Endothelial cell of umbilical vein (primary cell): ENCODE data around the gene TNIK. TPM values are rescaled to one million over a fixed set of nuclear protein-coding genes. Genes with fewer than 3 reads are reported as not detected.

Experiments used
- BruUV-seq: library from RNA; stranded (reverse); fragments of 400-500 nt; replicated peaks from 2 replicates; lab custom pipeline; 2021; lab: Mats Ljungman, UMichigan
- CTCF ChIA-PET: fragments of 300-600, 350-600 bp; sonication (Branson Sonifier 250); formaldehyde crosslinking; loops from one replicate; lab custom pipeline; 2021; ENCODE audit warnings: antibody characterized with exemption, inconsistent platforms; lab: Charles Lee
- POLR2A ChIA-PET: fragments of 300-600, 350-600 bp; sonication (Branson Sonifier 250); formaldehyde crosslinking; loops from one replicate; lab custom pipeline; 2021; ENCODE audit warnings: antibody characterized with exemption, inconsistent platforms; lab: Charles Lee
- DNase-seq: peaks from one replicate; pipeline ENCODE4 v3.0.0-alpha.2; 2011; ENCODE audit warnings: low read depth, low spot score
- FAIRE-seq: peaks from 2 replicates; lab custom pipeline; 2011; peaks lifted over from hg19 to GRCh38; lab: Jason Lieb, UNC
- H2AFZ ChIP-seq: 2 replicates; pipeline ENCODE4 v1.6.0; 2012; ENCODE audit warnings: low read depth, low read length, control low read depth, inconsistent platforms
- H3K27ac ChIP-seq: 2 replicates; pipeline ENCODE4 v1.5.1; 2011; ENCODE audit warnings: low read depth, mild to moderate bottlenecking, control low read depth, low read length, moderate library complexity; ENCODE audit not compliant: insufficient read depth
- H3K27me3 ChIP-seq, 2 experiments: 2 replicates each; pipeline versions ENCODE4 v1.6.0 to v1.6.1; 2011; ENCODE audit warnings: low read length in 2 of 2, mixed read lengths in 1 of 2; ENCODE audit not compliant: control insufficient read depth in 2 of 2, insufficient read depth in 2 of 2
- H3K36me3 ChIP-seq, 2 experiments: 2 replicates in 1 of 2; 3 replicates in 1 of 2; pipeline ENCODE4 v1.5.1; 2011; ENCODE audit warnings: low read length in 2 of 2, mild to moderate bottlenecking in 1 of 2, moderate library complexity in 1 of 2; ENCODE audit not compliant: control insufficient read depth in 2 of 2, insufficient read depth in 2 of 2; ENCODE audit errors: extremely low read depth in 1 of 2
- H3K4me1 ChIP-seq: 3 replicates; pipeline ENCODE4 v1.5.1; 2011; ENCODE audit warnings: mild to moderate bottlenecking, low read length; ENCODE audit not compliant: control insufficient read depth, insufficient read depth; ENCODE audit errors: extremely low read depth
- H3K4me2 ChIP-seq: 2 replicates; pipeline ENCODE4 v1.6.1; 2011; ENCODE audit warnings: low read length, control low read depth, mixed read lengths; ENCODE audit not compliant: insufficient read depth
- H3K4me3 ChIP-seq, 3 experiments: fragments of 200-600 bp in 1 of 3; sonication (generic), shearing (Covaris generic) in 1 of 3; replicated peaks in 1 of 3; 2 replicates each; pipeline ENCODE4 v1.5.1; 2011 to 2016; ENCODE audit warnings: control low read depth in 3 of 3, low read length in 3 of 3, mild to moderate bottlenecking in 2 of 3, inconsistent platforms in 1 of 3, low read depth in 1 of 3, moderate library complexity in 1 of 3; ENCODE audit not compliant: insufficient read depth in 1 of 3
- H3K79me2 ChIP-seq: 2 replicates; pipeline ENCODE4 v1.6.0; 2012; ENCODE audit warnings: low read length, inconsistent platforms; ENCODE audit not compliant: control insufficient read depth, insufficient read depth
- H3K9ac ChIP-seq: replicated peaks from 2 replicates; pipeline ENCODE3; 2011; ENCODE audit warnings: low read length, control low read depth; ENCODE audit not compliant: insufficient read depth; ENCODE audit errors: extremely low read depth
- H3K9me1 ChIP-seq: replicated peaks from 3 replicates; pipeline ENCODE4 v1.6.0; 2011; ENCODE audit warnings: mild to moderate bottlenecking, low read length; ENCODE audit not compliant: control insufficient read depth, insufficient read depth; ENCODE audit errors: extremely low read depth
- H3K9me3 ChIP-seq: replicated peaks from 2 replicates; pipeline ENCODE4 v1.5.1; 2012; ENCODE audit warnings: low read length, inconsistent platforms; ENCODE audit not compliant: control insufficient read depth, insufficient read depth
- H4K20me1 ChIP-seq: replicated peaks from 2 replicates; pipeline ENCODE3; 2011; ENCODE audit warnings: mild to moderate bottlenecking, low read length; ENCODE audit not compliant: control insufficient read depth, insufficient read depth; ENCODE audit errors: extremely low read depth
- EZH2 ChIP-seq: IDR thresholded peaks from 2 replicates; pipeline ENCODE4 v1.6.1; 2012; ENCODE audit warnings: borderline replicate concordance, low read depth, mild to moderate bottlenecking, moderate library complexity, low read length, inconsistent platforms; ENCODE audit not compliant: severe bottlenecking
- FOS ChIP-seq: IDR thresholded peaks from 2 replicates; pipeline ENCODE4 v1.6.1; 2011; ENCODE audit warnings: mild to moderate bottlenecking, low read length, moderate library complexity, borderline replicate concordance; ENCODE audit not compliant: insufficient read depth
- GATA2 ChIP-seq: IDR thresholded peaks from 2 replicates; pipeline ENCODE4 v1.7.0; 2011; ENCODE audit warnings: low read depth, mild to moderate bottlenecking, moderate library complexity, mixed read lengths, low read length; ENCODE audit not compliant: insufficient read length, insufficient read depth
- JUN ChIP-seq: IDR thresholded peaks from 2 replicates; pipeline ENCODE4 v1.6.1; 2011; ENCODE audit warnings: borderline replicate concordance, low read depth; ENCODE audit not compliant: insufficient read length, insufficient read depth
- MYC ChIP-seq: IDR thresholded peaks from one replicate; pipeline ENCODE4 v1.6.1; 2011; ENCODE audit warnings: mild to moderate bottlenecking, low read depth, low read length
- POLR2A ChIP-seq: IDR thresholded peaks from 2 replicates; pipeline ENCODE4 v1.6.1; 2012; ENCODE audit warnings: low read depth, mild to moderate bottlenecking, control low read depth, low read length
- POLR2AphosphoS5 ChIP-seq: IDR thresholded peaks from 2 replicates; pipeline ENCODE4 v1.6.1; 2012; ENCODE audit warnings: low read depth, mild to moderate bottlenecking, control low read depth, low read length, moderate library complexity; ENCODE audit not compliant: insufficient read depth
- dilution Hi-C: fragments of 300-500 bp; cut with MboI; formaldehyde crosslinking; loops from one replicate; pipeline ENCODE4 v1.15.0; 2019; ENCODE audit warnings: low sequenced_read_pairs; ENCODE audit not compliant: extremely low pct_ligation_motif_present
- intact Hi-C: fragments of 100-400 bp; cut with micrococcal nuclease; formaldehyde crosslinking; loops from one replicate; pipeline ENCODE4 v1.10.0; 2022
- polyA plus RNA-seq, 4 experiments: library from polyadenylated mRNA; depleted of rRNA in 3 of 4; stranded (reverse) in 3 of 4; unstranded in 1 of 4; fragments of >200 nt; gene quantifications; 2 replicates each; pipeline versions ENCODE4 v1.2.1 to v1.2.3, GENCODE V29; 2011 to 2012; ENCODE audit warnings: missing spikeins in 1 of 4
- total RNA-seq: library from RNA; stranded (reverse); gene quantifications from 2 replicates; pipeline ENCODE4 v1.2.3, GENCODE V29; 2021
- TF ChIP-seq, protein P1 (sequence below), 2 donors: IDR thresholded peaks; 1 replicate in 1 of 2; 2 replicates in 1 of 2; pipeline ENCODE4 v1.5.1; 2011; ENCODE audit warnings: low read length in 2 of 2, mild to moderate bottlenecking in 2 of 2, moderate library complexity in 2 of 2, control low read depth in 1 of 2, inconsistent platforms in 1 of 2, low read depth in 1 of 2; ENCODE audit not compliant: insufficient read depth in 1 of 2; ENCODE audit errors: extremely low read depth in 1 of 2
- TF ChIP-seq, protein P2 (sequence below): IDR thresholded peaks from 2 replicates; pipeline ENCODE4 v1.6.1; 2011; ENCODE audit not compliant: insufficient read depth, insufficient read length

Gene TNIK
- total and polyA plus RNA-seq, 2 donors (not counting 3 experiments of a cell fraction or from before 2014, with no cell fraction given), result 10.9 to 39.7 TPM

DNA sequence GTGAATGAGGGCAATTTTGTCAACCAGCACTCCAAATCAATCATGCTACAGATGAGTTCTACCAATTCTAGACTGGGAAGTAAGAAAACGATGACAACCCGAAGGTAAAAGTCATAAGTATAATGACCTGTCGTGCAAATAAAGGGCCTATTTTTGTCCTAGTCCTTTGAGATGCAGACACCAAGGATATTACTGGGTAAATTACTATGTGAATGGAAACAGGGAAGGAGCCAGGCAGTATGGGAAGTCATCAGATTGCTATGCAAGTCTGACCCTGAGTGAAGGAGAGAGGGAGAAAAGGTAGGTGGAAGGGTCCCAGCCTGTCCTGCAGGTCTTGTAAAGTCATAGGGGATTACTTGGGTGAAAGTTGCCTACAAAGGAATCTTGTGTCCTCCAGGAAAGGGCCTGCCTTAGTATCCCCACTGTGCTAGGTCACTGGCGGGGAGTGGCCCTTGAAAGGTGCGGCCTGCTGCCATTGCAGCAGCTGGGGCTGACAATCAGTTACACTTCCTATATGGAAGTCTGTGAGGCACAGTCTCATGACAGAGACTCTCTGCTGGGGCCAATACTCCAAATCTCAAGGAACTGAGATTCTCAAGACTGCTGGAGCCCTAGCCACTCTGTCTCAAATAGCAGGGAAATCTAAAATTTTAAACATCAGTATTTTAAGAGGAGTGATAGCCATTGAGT is 283.8 kb downstream of the TNIK start:
- TF ChIP-seq EZH2 (no peak), JUN (no peak), FOS (no peak), POLR2AphosphoS5 (no peak), MYC (no peak), GATA2 (no peak), POLR2A (no peak)
- TF ChIP-seq, protein P1, sequence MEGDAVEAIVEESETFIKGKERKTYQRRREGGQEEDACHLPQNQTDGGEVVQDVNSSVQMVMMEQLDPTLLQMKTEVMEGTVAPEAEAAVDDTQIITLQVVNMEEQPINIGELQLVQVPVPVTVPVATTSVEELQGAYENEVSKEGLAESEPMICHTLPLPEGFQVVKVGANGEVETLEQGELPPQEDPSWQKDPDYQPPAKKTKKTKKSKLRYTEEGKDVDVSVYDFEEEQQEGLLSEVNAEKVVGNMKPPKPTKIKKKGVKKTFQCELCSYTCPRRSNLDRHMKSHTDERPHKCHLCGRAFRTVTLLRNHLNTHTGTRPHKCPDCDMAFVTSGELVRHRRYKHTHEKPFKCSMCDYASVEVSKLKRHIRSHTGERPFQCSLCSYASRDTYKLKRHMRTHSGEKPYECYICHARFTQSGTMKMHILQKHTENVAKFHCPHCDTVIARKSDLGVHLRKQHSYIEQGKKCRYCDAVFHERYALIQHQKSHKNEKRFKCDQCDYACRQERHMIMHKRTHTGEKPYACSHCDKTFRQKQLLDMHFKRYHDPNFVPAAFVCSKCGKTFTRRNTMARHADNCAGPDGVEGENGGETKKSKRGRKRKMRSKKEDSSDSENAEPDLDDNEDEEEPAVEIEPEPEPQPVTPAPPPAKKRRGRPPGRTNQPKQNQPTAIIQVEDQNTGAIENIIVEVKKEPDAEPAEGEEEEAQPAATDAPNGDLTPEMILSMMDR (IDR thresholded peaks at IDR 0.05; ENCODE audit: extremely low read depth in 1 of 2, insufficient read depth in 1 of 2, low read depth in 1 of 2, low read length in 2 of 2), result no peak
- TF ChIP-seq, protein P2, sequence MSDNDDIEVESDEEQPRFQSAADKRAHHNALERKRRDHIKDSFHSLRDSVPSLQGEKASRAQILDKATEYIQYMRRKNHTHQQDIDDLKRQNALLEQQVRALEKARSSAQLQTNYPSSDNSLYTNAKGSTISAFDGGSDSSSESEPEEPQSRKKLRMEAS, result no peak

More for the DNA sequence above, 283.8 kb downstream of the TNIK start:
- H3K4me3 ChIP-seq, result no peak overlapping the region
- CTCF ChIA-PET, result no interaction called here
- H3K36me3 ChIP-seq, result no peaks in the 10 kb centered on the region
- no peak overlapping the region for H2AFZ ChIP-seq
- no peak for FAIRE-seq
- H3K27ac ChIP-seq, result no peak overlapping the region
- H3K9ac ChIP-seq, result no peak overlapping the region
- H3K9me3 ChIP-seq, result no peaks in the 10 kb centered on the region
- no peak for DNase-seq
- intact Hi-C loops, result no loop called here
- dilution Hi-C loops, result no loop called here
- no peak overlapping the region for H3K4me2 ChIP-seq
- H3K27me3 ChIP-seq, result no peaks in the 10 kb centered on the region
- POLR2A ChIA-PET, result no interaction called here
- no peaks in the 10 kb centered on the region for H3K79me2 ChIP-seq
- peaks cover 3% of the 10 kb centered on the region for H3K4me1 ChIP-seq
- H4K20me1 ChIP-seq, result no peaks in the 10 kb centered on the region
- no peaks in the 10 kb centered on the region for H3K9me1 ChIP-seq
- no TSS peak for BruUV-seq
